GM10266 (cell line): ENCODE results near the gene PAPOLB.

Experiments
- DNase-seq: peaks from one replicate; pipeline ENCODE4 v3.0.0; 2012; ENCODE audit errors: extremely low spot score
- CTCF ChIP-seq: IDR thresholded peaks from 2 replicates; pipeline ENCODE4 v1.5.1; 2012; ENCODE audit warnings: mild to moderate bottlenecking, low read depth; ENCODE audit not compliant: control insufficient read depth, insufficient read depth; ENCODE audit errors: missing control alignments

Gene PAPOLB

GRCh38 chr7:4851459-4852422 is 10.1 kb downstream of the PAPOLB start:
- TF ChIP-seq CTCF = no peak
- DNase-seq = no peak

- no peak for TF ChIP-seq CTCF
- DNase-seq = no peak
Observed at GRCh38 chr7:4850262-4850795, 11.5 kb downstream of the PAPOLB start.

- peak; percentile 46 for TF ChIP-seq CTCF
- DNase-seq = no peak
Observed at GRCh38 chr7:4849390-4849789, 12.4 kb downstream of the PAPOLB start.

GRCh38 chr7:4845740-4846142 is 16.1 kb downstream of the PAPOLB start:
- no peak for DNase-seq
- TF ChIP-seq CTCF = no peak

GRCh38 chr7:4842319-4843064 is 19.3 kb downstream of the PAPOLB start:
- no peak for TF ChIP-seq CTCF
- DNase-seq = no peak

GRCh38 chr7:4841836-4842235 is 20.0 kb downstream of the PAPOLB start:
- no peak for DNase-seq
- TF ChIP-seq CTCF = no peak
